ENCODE data around the gene VEGFB. TPM values are rescaled to one million over a fixed set of nuclear protein-coding genes. Genes with fewer than 3 reads are reported as not detected.

The VEGFB gene
- total and polyA plus RNA-seq, 12 donors, result 158 to 353 (median 277) TPM

GRCh38 chr11:64286801-64287159 is 52.4 kb downstream of the VEGFB start:
- Histone ChIP-seq H3K27me3 (peaks cover 9 to 22% (median 20%) of the 10 kb centered on the region in 7 donors), H3K27ac (no peak overlapping the region), H3K4me1 (peaks cover 18 to 46% (median 34%) of the 10 kb centered on the region in 9 donors), H3K9me3 (no peaks in the 10 kb centered on the region), H3K4me3 (no peak overlapping the region), H3K36me3 (peaks cover 0 to 23% (median 0%) of the 10 kb centered on the region in 9 donors)
- WGBS, 2 donors, result 91 to 92% methylated on average over 9 of the region's 9 CpGs
- intact Hi-C loops (cut with DNase I), result no loop called here
- DNase-seq (no peak), ATAC-seq (no peak)
- TF ChIP-seq CTCF (IDR thresholded peaks at IDR 0.05), result no peak

DNA sequence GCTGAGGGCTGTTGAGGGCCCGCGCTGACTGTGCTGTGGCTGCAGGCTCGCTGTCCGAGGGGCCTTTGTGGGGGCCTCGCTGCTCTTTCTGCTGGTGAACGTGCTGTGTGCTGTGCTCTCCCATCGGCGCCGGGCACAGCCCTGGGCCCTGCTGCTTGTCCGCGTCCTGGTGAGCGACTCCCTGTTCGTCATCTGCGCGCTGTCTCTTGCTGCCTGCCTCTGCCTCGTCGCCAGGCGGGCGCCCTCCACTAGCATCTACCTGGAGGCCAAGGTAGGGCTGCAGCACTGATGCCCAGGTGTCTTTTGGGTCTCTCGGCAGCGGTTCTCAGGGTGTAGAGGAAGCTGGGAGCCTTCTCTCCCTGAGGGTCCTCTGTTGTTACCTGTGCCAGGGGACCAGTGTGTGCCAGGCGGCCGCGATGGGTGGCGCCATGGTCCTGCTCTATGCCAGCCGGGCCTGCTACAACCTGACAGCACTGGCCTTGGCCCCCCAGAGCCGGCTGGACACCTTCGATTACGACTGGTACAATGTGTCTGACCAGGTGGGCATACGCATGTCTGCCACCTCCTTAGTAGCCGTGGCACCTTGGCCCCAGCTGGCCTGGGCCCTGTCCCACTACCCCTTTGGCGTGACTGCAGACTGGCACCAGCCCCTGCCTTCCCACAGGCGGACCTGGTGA is 53.4 kb downstream of the VEGFB start:
- peaks cover 18 to 46% (median 39%) of the 10 kb centered on the region in 9 donors for H3K4me1 ChIP-seq
- ATAC-seq (no peak), DNase-seq (no peak)
- WGBS, 2 donors, result 95 to 97% methylated on average over 33 of the region's 33 CpGs
- H3K4me3 ChIP-seq, result no peak overlapping the region
- H3K27me3 ChIP-seq, result peaks cover 17 to 32% (median 30%) of the 10 kb centered on the region in 7 donors
- peaks cover 0 to 13% (median 0%) of the 10 kb centered on the region in 9 donors for H3K36me3 ChIP-seq
- no peaks in the 10 kb centered on the region for H3K9me3 ChIP-seq
- intact Hi-C loops (cut with DNase I), result no loop called here
- no peak overlapping the region for H3K27ac ChIP-seq
- TF ChIP-seq CTCF (IDR thresholded peaks at IDR 0.05), result no peak

DNA sequence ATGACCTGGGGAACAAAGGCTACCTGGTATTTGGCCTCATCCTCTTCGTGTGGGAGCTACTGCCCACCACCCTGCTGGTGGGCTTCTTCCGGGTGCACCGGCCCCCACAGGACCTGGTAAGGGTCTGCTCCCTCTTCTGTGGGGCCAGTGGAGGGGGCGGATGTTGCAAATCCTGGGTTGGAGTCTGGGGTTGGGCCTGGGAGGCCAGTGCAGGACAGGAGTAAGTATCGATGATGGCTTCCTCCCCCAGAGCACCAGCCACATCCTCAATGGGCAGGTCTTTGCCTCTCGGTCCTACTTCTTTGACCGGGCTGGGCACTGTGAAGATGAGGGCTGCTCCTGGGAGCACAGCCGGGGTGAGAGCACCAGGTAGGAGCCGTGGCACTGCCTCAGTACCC is 54.0 kb downstream of the VEGFB start:
- no peak for ATAC-seq
- intact Hi-C loops (cut with DNase I), result no loop called here
- Histone ChIP-seq H3K9me3 (no peaks in the 10 kb centered on the region), H3K27me3 (peaks cover 17 to 38% (median 35%) of the 10 kb centered on the region in 7 donors), H3K4me3 (no peak overlapping the region), H3K4me1 (peaks cover 18 to 41% (median 35%) of the 10 kb centered on the region in 9 donors), H3K36me3 (peaks cover 0 to 8% (median 0%) of the 10 kb centered on the region in 9 donors), H3K27ac (no peak overlapping the region)
- TF ChIP-seq CTCF (IDR thresholded peaks at IDR 0.05), result no peak
- no peak for DNase-seq
- 94 to 96% methylated on average over 9 of the region's 9 CpGs for WGBS, 2 donors

Other genes with a start within 250 kb of the VEGFB start
- 10 to 100 TPM; 47.0 to 58.2 (median 49.8) TPM for gene OTUB1, start 248.1 kb upstream of the VEGFB start, total RNA-seq
- gene OTUB1, start 248.1 kb upstream of the VEGFB start, polyA plus RNA-seq, result 10 to 100 TPM; 34.9 to 87.0 TPM
- under 1 TPM; 0.17 to 0.83 (median 0.39) TPM for gene FLRT1, start 198.7 kb upstream of the VEGFB start, total RNA-seq
- under 1 TPM; 0.22 to 0.44 TPM for gene FLRT1, start 198.7 kb upstream of the VEGFB start, polyA plus RNA-seq
- gene MACROD1, start 68.5 kb upstream of the VEGFB start, total RNA-seq, result 100 to 1,000 TPM in 8 of 10 donors, 10 to 100 TPM in 2; 86.2 to 134 (median 115) TPM
- gene MACROD1, start 68.5 kb upstream of the VEGFB start, polyA plus RNA-seq, result 100 to 1,000 TPM in 1 of 2 donors, 10 to 100 TPM in 1; 77.6 to 497 TPM
- gene STIP1, start 48.4 kb upstream of the VEGFB start, total RNA-seq, result 100 to 1,000 TPM in 1 of 10 donors, 10 to 100 TPM in 9; 67.4 to 105 (median 87.9) TPM
- gene STIP1, start 48.4 kb upstream of the VEGFB start, polyA plus RNA-seq, result 100 to 1,000 TPM in 1 of 2 donors, 10 to 100 TPM in 1; 55.3 to 144 TPM
- 10 to 100 TPM in 1 of 10 donors, 1 to 10 TPM in 9; 2.3 to 30.8 (median 5.4) TPM for gene FERMT3, start 27.9 kb upstream of the VEGFB start, total RNA-seq
- gene FERMT3, start 27.9 kb upstream of the VEGFB start, polyA plus RNA-seq, result 1 to 10 TPM; 7.5 to 9.2 TPM
- gene TRPT1, start 8.4 kb upstream of the VEGFB start, total RNA-seq, result 10 to 100 TPM; 50.5 to 81.7 (median 61.4) TPM
- gene TRPT1, start 8.4 kb upstream of the VEGFB start, polyA plus RNA-seq, result 100 to 1,000 TPM in 1 of 2 donors, 10 to 100 TPM in 1; 87.2 to 188 TPM
- gene NUDT22, start 8.3 kb upstream of the VEGFB start, total RNA-seq, result 10 to 100 TPM; 57.3 to 85.6 (median 71.0) TPM
- gene NUDT22, start 8.3 kb upstream of the VEGFB start, polyA plus RNA-seq, result 10 to 100 TPM; 93.0 to 95.2 TPM
- 10 to 100 TPM; 46.6 to 64.7 (median 52.0) TPM for gene DNAJC4, start 4.0 kb upstream of the VEGFB start, total RNA-seq
- 100 to 1,000 TPM in 1 of 2 donors, 10 to 100 TPM in 1; 48.0 to 173 TPM for gene DNAJC4, start 4.0 kb upstream of the VEGFB start, polyA plus RNA-seq
- gene FKBP2, start 6.5 kb downstream of the VEGFB start, total RNA-seq, result 10 to 100 TPM; 40.2 to 82.0 (median 45.9) TPM
- 100 to 1,000 TPM; 376 to 404 TPM for gene FKBP2, start 6.5 kb downstream of the VEGFB start, polyA plus RNA-seq
- gene PPP1R14B, start 12.4 kb downstream of the VEGFB start, total RNA-seq, result 100 to 1,000 TPM in 4 of 10 donors, 10 to 100 TPM in 6; 52.4 to 194 (median 77.2) TPM
- gene PPP1R14B, start 12.4 kb downstream of the VEGFB start, polyA plus RNA-seq, result 100 to 1,000 TPM; 229 to 331 TPM
- gene PLCB3, start 16.9 kb downstream of the VEGFB start, total RNA-seq, result 10 to 100 TPM in 3 of 10 donors, 1 to 10 TPM in 7; 5.8 to 13.3 (median 8.7) TPM
- gene PLCB3, start 16.9 kb downstream of the VEGFB start, polyA plus RNA-seq, result 10 to 100 TPM in 1 of 2 donors, 1 to 10 TPM in 1; 9.5 to 13.1 TPM
- 100 to 1,000 TPM in 1 of 10 donors, 10 to 100 TPM in 9; 40.7 to 106 (median 52.2) TPM for gene BAD, start 50.1 kb downstream of the VEGFB start, total RNA-seq
- gene BAD, start 50.1 kb downstream of the VEGFB start, polyA plus RNA-seq, result 100 to 1,000 TPM in 1 of 2 donors, 10 to 100 TPM in 1; 92.1 to 104 TPM
- 10 to 100 TPM; 16.4 to 43.0 (median 24.3) TPM for gene GPR137, start 51.3 kb downstream of the VEGFB start, total RNA-seq
- gene GPR137, start 51.3 kb downstream of the VEGFB start, polyA plus RNA-seq, result 10 to 100 TPM; 18.4 to 31.8 TPM
- not detected for gene KCNK4, start 56.7 kb downstream of the VEGFB start, total RNA-seq
- gene KCNK4, start 56.7 kb downstream of the VEGFB start, polyA plus RNA-seq, result not detected
- gene CATSPERZ, start 65.8 kb downstream of the VEGFB start, total RNA-seq, result not detected
- under 1 TPM in 1 of 2 donors, not detected in 1; 0.10 TPM for gene CATSPERZ, start 65.8 kb downstream of the VEGFB start, polyA plus RNA-seq
- gene ESRRA, start 70.9 kb downstream of the VEGFB start, total RNA-seq, result 100 to 1,000 TPM; 115 to 225 (median 132) TPM
- gene ESRRA, start 70.9 kb downstream of the VEGFB start, polyA plus RNA-seq, result 100 to 1,000 TPM; 180 TPM
- 100 to 1,000 TPM in 2 of 10 donors, 10 to 100 TPM in 8; 68.7 to 121 (median 90.2) TPM for gene TRMT112, start 83.0 kb downstream of the VEGFB start, total RNA-seq
- gene TRMT112, start 83.0 kb downstream of the VEGFB start, polyA plus RNA-seq, result 100 to 1,000 TPM; 182 to 208 TPM
- 100 to 1,000 TPM; 264 to 395 (median 288) TPM for gene PRDX5, start 83.5 kb downstream of the VEGFB start, total RNA-seq
- 100 to 1,000 TPM; 486 to 750 TPM for gene PRDX5, start 83.5 kb downstream of the VEGFB start, polyA plus RNA-seq
- gene CCDC88B, start 105.6 kb downstream of the VEGFB start, total RNA-seq, result 10 to 100 TPM in 1 of 10 donors, 1 to 10 TPM in 9; 4.2 to 13.1 (median 5.6) TPM
- 10 to 100 TPM; 10.5 to 42.7 TPM for gene CCDC88B, start 105.6 kb downstream of the VEGFB start, polyA plus RNA-seq
- gene RPS6KA4, start 124.6 kb downstream of the VEGFB start, total RNA-seq, result 10 to 100 TPM; 10.7 to 21.9 (median 12.8) TPM
- gene RPS6KA4, start 124.6 kb downstream of the VEGFB start, polyA plus RNA-seq, result 10 to 100 TPM; 17.4 to 18.8 TPM

Data from heart right ventricle (tissue), 16 donors.